Measurements from ENCODE around the gene PSMD14.
A peak's percentile ranks its signal among the peaks of the same experiment; 100 is the strongest.

PSMD14 gene

GRCh38 chr2:161419638-161420190 is 111.5 kb downstream of the PSMD14 start:
- DNase-seq, result no peak

GRCh38 chr2:161420406-161421074 is 112.3 kb downstream of the PSMD14 start:
- DNase-seq, result no peak
- ATAC-seq, result no peak

More at GRCh38 chr2:161419638-161420190, 111.5 kb downstream of the PSMD14 start:
- ATAC-seq, result no peak

- no peak for ATAC-seq
Measured at GRCh38 chr2:161421686-161422085, 113.5 kb downstream of the PSMD14 start.

GRCh38 chr2:161422816-161423403 is 114.7 kb downstream of the PSMD14 start:
- DNase-seq (no peak), ATAC-seq (no peak)

More at GRCh38 chr2:161421686-161422085, 113.5 kb downstream of the PSMD14 start:
- DNase-seq, result no peak

GRCh38 chr2:161423421-161424393 is 115.5 kb downstream of the PSMD14 start:
- DNase-seq (no peak), ATAC-seq (peak; percentile 25)

GRCh38 chr2:161424394-161424769 is 116.2 kb downstream of the PSMD14 start:
- no peak for DNase-seq
- no peak for ATAC-seq

- DNase-seq (no peak), ATAC-seq (no peak)
Measured at GRCh38 chr2:161424891-161425727, 116.9 kb downstream of the PSMD14 start.

- DNase-seq, result no peak
- no peak for ATAC-seq
Measured at GRCh38 chr2:161425728-161426454, 117.7 kb downstream of the PSMD14 start.

- ATAC-seq (no peak), DNase-seq (no peak)
Measured at GRCh38 chr2:161426455-161426921, 118.3 kb downstream of the PSMD14 start.

- ATAC-seq (no peak), DNase-seq (no peak)
Measured at GRCh38 chr2:161426922-161427663, 118.9 kb downstream of the PSMD14 start.

- DNase-seq (no peak), ATAC-seq (no peak)
Measured at GRCh38 chr2:161427664-161428587, 119.7 kb downstream of the PSMD14 start.

- ATAC-seq (no peak), DNase-seq (no peak)
Measured at GRCh38 chr2:161430386-161430785, 122.2 kb downstream of the PSMD14 start.

GRCh38 chr2:161432107-161432506 is 123.9 kb downstream of the PSMD14 start:
- ATAC-seq (no peak), DNase-seq (no peak)

- no peak for DNase-seq
- no peak for ATAC-seq
Measured at GRCh38 chr2:161434118-161434517, 125.9 kb downstream of the PSMD14 start.

- ATAC-seq, result no peak
- DNase-seq, result no peak
Measured at GRCh38 chr2:161436411-161436810, 128.2 kb downstream of the PSMD14 start.

- DNase-seq, result no peak
- no peak for ATAC-seq
Measured at GRCh38 chr2:161438598-161438997, 130.4 kb downstream of the PSMD14 start.

GRCh38 chr2:161445097-161445496 is 136.9 kb downstream of the PSMD14 start:
- ATAC-seq (no peak), DNase-seq (no peak)

- ATAC-seq, result no peak
- no peak for DNase-seq
Measured at GRCh38 chr2:161448431-161448830, 140.2 kb downstream of the PSMD14 start.
